GM21528 (cell line): ENCODE measurements around the gene ILDR1.

Experiments
- ATAC-seq: cut with Tn5 transposase; IDR thresholded peaks from one replicate; pipeline ENCODE4 v1.9.1; 2021; ENCODE audit warnings: mild to moderate bottlenecking, moderate library complexity; ENCODE audit not compliant: unreplicated experiment, low FRiP score

Gene ILDR1

GRCh38 chr3:122021037-122021436 is 1.0 kb downstream of the ILDR1 start:
- no peak for ATAC-seq

- ATAC-seq: no peak
These were observed 2.6 kb downstream of the ILDR1 start for GRCh38 chr3:122019493-122019892.

GRCh38 chr3:122014741-122015140 is 7.3 kb downstream of the ILDR1 start:
- peak; percentile 82 for ATAC-seq

GRCh38 chr3:122013448-122013925 is 8.6 kb downstream of the ILDR1 start:
- ATAC-seq: no peak

GRCh38 chr3:122012821-122013220 is 9.2 kb downstream of the ILDR1 start:
- ATAC-seq: no peak

- no peak for ATAC-seq
These were observed 10.7 kb downstream of the ILDR1 start for GRCh38 chr3:122011396-122011795.

- no peak for ATAC-seq
These were observed 11.5 kb downstream of the ILDR1 start for GRCh38 chr3:122010506-122010905.

- ATAC-seq: no peak
These were observed 13.9 kb downstream of the ILDR1 start for GRCh38 chr3:122008166-122008565.

GRCh38 chr3:122006267-122006666 is 15.8 kb downstream of the ILDR1 start:
- no peak for ATAC-seq

- ATAC-seq: no peak
These were observed 17.0 kb downstream of the ILDR1 start for GRCh38 chr3:122004991-122005565.

- no peak for ATAC-seq
These were observed 17.9 kb downstream of the ILDR1 start for GRCh38 chr3:122004107-122004506.

GRCh38 chr3:122003606-122004005 is 18.4 kb downstream of the ILDR1 start:
- ATAC-seq: no peak

GRCh38 chr3:122003112-122003511 is 18.9 kb downstream of the ILDR1 start:
- ATAC-seq: no peak

- ATAC-seq: no peak
These were observed 19.4 kb downstream of the ILDR1 start for GRCh38 chr3:122002611-122003010.

- no peak for ATAC-seq
These were observed 20.2 kb downstream of the ILDR1 start for GRCh38 chr3:122001892-122002291.

- no peak for ATAC-seq
These were observed 21.0 kb downstream of the ILDR1 start for GRCh38 chr3:122000936-122001605.

GRCh38 chr3:121999931-122000330 is 22.1 kb downstream of the ILDR1 start:
- no peak for ATAC-seq

GRCh38 chr3:121998611-121999473 is 23.2 kb downstream of the ILDR1 start:
- no peak for ATAC-seq

GRCh38 chr3:121998030-121998580 is 23.9 kb downstream of the ILDR1 start:
- ATAC-seq: no peak

- no peak for ATAC-seq
These were observed 24.7 kb downstream of the ILDR1 start for GRCh38 chr3:121997372-121997771.

- ATAC-seq: no peak
These were observed 25.6 kb downstream of the ILDR1 start for GRCh38 chr3:121996441-121996840.
